Stomach (tissue), 9 donors: ENCODE results near the gene DYNLT1. TPM values are rescaled to one million over a fixed set of nuclear protein-coding genes. Genes with fewer than 3 reads are reported as not detected.
A peak's percentile ranks its signal among the peaks of the same experiment; 100 is the strongest.

Experiments
- DNase-seq, 2 donors: peaks; one replicate each; pipeline versions ENCODE4 v3.0.0 to v3.0.0-alpha.2; 2013 to 2019
- H3K27ac ChIP-seq, 5 donors: fragments of 200-600 bp in 4 of 5; sonication (generic) in 4 of 5; one replicate each; pipeline ENCODE4 v1.5.1; 2013 to 2019; ENCODE audit warnings: mild to moderate bottlenecking in 1 of 5, moderate library complexity in 1 of 5
- H3K27me3 ChIP-seq, 3 donors: fragments of 200-600 bp; sonication (generic); one replicate each; pipeline ENCODE4 v1.5.1; 2017 to 2019; ENCODE audit warnings: mixed run types in 1 of 3
- H3K36me3 ChIP-seq, 4 donors: fragments of 200-600 bp; sonication (generic); 1 replicate in 3 of 4; 2 replicates in 1 of 4; pipeline ENCODE4 v1.5.1; 2016 to 2019
- H3K4me1 ChIP-seq, 4 donors: fragments of 200-600 bp; sonication (generic); one replicate each; pipeline ENCODE4 v1.5.1; 2016 to 2019
- H3K4me3 ChIP-seq, 4 donors: fragments of 200-600 bp; sonication (generic) in 3 of 4; one replicate each; pipeline ENCODE4 v1.5.1; 2016 to 2019; ENCODE audit warnings: mild to moderate bottlenecking in 1 of 4
- H3K9me3 ChIP-seq, 4 donors: fragments of 200-600 bp; sonication (generic); one replicate each; pipeline ENCODE4 v1.5.1; 2016 to 2019
- EP300 ChIP-seq: sonication (generic); formaldehyde crosslinking; IDR thresholded peaks from one replicate; pipeline ENCODE4 v1.6.1; 2017; ENCODE audit warnings: antibody characterized with exemption
- POLR2A ChIP-seq, 4 donors: fragments of 450-650 bp; IDR thresholded peaks; one replicate each; pipeline ENCODE4 v1.6.1; 2016; ENCODE audit warnings: antibody characterized with exemption in 4 of 4, control low read depth in 2 of 4, mild to moderate bottlenecking in 1 of 4, moderate library complexity in 1 of 4
- POLR2AphosphoS5 ChIP-seq, 3 donors: sonication (generic); formaldehyde crosslinking; IDR thresholded peaks; one replicate each; pipeline ENCODE4 v1.6.1; 2016; ENCODE audit warnings: antibody characterized with exemption in 3 of 3
- WGBS, 5 donors: extraction: QIAGEN DNeasy Blood & Tissue Kit in 3 of 5; methylation state at CpG; one replicate each; pipeline versions ENCODE4 v1.1.5 to v1.1.7; 2013 to 2018; 5-methylcytosine and 5-hydroxymethylcytosine counted together
- intact Hi-C: fragments of 100-400 bp; cut with DNase I; formaldehyde crosslinking; loops from one replicate; pipeline ENCODE4 v1.15.1; 2023; ENCODE audit warnings: low total_unique reads
- polyA plus RNA-seq, 3 donors: library from polyadenylated mRNA; stranded (reverse); fragments of 200-250 nt; gene quantifications; one replicate each; pipeline ENCODE4 v1.2.3, GENCODE V29; 2013
- total RNA-seq, 5 donors: library from RNA; depleted of rRNA; stranded (reverse); fragments of >200 nt; gene quantifications; one replicate each; pipeline versions ENCODE4 v1.1.0 to v1.2.3, GENCODE V29; 2014 to 2016
- TF ChIP-seq, protein P1 (sequence below), 7 experiments: fragments of 450-650 bp in 4 of 7; fragments of 200-600 bp in 3 of 7; sonication (generic) in 3 of 7; IDR thresholded peaks; one replicate each; pipeline ENCODE4 v1.5.1; 2016 to 2019; ENCODE audit warnings: antibody characterized with exemption in 7 of 7, control low read depth in 2 of 7, mild to moderate bottlenecking in 1 of 7
- donor health status: healthy with polysubstance abuse.
- donor health status: Bipolar disorder and iron deficiency.
- donor health status: healthy.

DYNLT1 gene
- total and polyA plus RNA-seq, 8 donors = 5.8 to 294 (median 144) TPM

DNA sequence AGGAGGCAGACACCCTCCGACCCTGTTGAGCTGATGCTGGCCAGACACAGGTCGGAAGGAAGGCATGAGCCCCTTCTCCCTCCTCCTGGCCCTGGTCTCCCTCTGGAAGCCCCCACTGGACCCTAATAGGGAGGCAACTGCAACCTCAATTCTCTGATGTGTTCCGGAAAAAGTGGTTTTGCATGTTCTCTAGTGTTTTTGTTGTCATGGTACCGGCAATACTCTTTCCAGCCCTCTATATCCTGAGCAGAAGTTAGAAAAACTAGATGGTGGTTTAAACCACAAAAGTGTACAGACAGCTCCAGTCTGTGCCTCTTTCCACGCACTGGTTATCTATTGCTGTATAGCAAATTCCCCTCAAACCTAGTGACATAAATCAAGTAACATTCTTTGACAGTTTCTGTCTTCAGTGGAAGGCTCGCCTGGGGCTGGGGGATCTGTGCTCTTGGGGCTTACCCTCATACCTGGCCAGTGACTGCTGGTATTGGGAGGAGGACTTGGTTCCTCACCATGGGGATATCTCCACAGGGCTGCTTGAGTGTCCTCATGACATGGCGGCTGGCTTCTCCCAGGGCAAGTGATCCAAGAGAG is 42.3 kb upstream of the DYNLT1 start:
- DNase-seq = peak in 1 of 2 donors; percentile 59
- WGBS, 5 donors = 65 to 81% (median 69%) methylated on average over 7 of the region's 7 CpGs
- H3K4me1 ChIP-seq = peaks cover 11 to 39% (median 17%) of the 10 kb centered on the region in 4 donors
- TF ChIP-seq POLR2AphosphoS5 (IDR thresholded peaks at IDR 0.05) (no peak), POLR2A (IDR thresholded peaks at IDR 0.05) (no peak), EP300 (no peak)
- TF ChIP-seq, protein P1, sequence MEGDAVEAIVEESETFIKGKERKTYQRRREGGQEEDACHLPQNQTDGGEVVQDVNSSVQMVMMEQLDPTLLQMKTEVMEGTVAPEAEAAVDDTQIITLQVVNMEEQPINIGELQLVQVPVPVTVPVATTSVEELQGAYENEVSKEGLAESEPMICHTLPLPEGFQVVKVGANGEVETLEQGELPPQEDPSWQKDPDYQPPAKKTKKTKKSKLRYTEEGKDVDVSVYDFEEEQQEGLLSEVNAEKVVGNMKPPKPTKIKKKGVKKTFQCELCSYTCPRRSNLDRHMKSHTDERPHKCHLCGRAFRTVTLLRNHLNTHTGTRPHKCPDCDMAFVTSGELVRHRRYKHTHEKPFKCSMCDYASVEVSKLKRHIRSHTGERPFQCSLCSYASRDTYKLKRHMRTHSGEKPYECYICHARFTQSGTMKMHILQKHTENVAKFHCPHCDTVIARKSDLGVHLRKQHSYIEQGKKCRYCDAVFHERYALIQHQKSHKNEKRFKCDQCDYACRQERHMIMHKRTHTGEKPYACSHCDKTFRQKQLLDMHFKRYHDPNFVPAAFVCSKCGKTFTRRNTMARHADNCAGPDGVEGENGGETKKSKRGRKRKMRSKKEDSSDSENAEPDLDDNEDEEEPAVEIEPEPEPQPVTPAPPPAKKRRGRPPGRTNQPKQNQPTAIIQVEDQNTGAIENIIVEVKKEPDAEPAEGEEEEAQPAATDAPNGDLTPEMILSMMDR (IDR thresholded peaks at IDR 0.05) = no peak
- H3K4me3 ChIP-seq = no peak overlapping the region
- H3K36me3 ChIP-seq = no peaks in the 10 kb centered on the region
- H3K9me3 ChIP-seq = no peaks in the 10 kb centered on the region
- no peaks in the 10 kb centered on the region for H3K27me3 ChIP-seq
- intact Hi-C loops = no loop called here
- H3K27ac ChIP-seq = peak overlapping the region in 4 of 5 donors; percentile 34 to 67 (median 45)

DNA sequence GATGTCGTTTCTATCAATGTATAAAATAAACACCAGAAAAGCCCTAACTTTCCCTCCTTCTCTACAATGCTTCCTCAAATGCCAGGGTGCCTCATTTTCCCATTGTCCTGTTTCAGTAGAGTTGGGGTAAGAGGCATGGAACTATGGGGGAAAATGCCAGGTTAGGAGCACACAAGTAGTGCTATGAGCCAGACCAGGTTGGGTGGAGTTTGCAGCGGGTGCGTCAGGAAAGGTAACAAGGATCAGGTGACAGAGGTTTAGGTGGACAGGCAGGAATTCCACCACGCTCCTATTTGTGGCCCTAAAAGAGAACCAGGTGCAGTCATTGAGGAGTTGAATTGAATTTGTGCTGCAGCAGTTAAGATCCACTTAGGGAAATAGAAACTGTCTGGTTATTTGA is 41.8 kb upstream of the DYNLT1 start:
- WGBS, 5 donors = 24 to 60% (median 32%) methylated on average over 4 of the region's 4 CpGs
- TF ChIP-seq POLR2AphosphoS5 (IDR thresholded peaks at IDR 0.05) = no peak
- TF ChIP-seq, protein P1 (IDR thresholded peaks at IDR 0.05) = no peak
- TF ChIP-seq POLR2A (IDR thresholded peaks at IDR 0.05) = no peak
- no peak for TF ChIP-seq EP300
- peak overlapping the region in 4 of 5 donors; percentile 34 to 67 (median 43) for H3K27ac ChIP-seq

DNA sequence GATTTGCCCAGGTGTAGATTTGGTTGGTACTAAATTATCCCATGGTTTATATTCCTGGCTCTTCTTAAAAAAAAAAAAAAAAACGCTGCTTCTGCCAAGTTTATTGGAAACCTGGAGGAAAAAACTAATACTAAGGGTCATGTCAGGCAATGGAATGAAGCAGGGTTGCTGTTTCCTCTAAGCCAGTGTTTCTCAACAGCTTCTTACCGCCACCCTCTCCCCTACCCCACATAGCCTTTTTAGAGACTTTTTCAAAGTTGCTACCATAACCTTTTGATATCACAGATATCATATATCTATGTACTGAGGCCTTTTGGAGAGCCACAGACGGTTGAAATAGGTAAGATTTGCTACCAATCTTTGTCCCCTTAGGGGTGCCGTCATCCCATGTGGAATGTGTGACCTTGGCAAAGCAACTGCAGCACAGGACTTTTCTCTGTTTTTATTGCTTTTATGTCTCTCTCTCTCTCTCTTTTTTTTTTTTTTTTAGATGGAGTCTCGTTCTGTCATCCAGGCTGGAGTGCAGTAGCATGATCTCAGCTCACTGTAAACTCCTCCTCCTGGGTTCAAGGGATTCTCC is 40.3 kb upstream of the DYNLT1 start:
- no peaks in the 10 kb centered on the region for H3K9me3 ChIP-seq
- H3K27ac ChIP-seq = peak overlapping the region in 2 of 5 donors; percentile 13 to 54
- H3K4me3 ChIP-seq = no peak overlapping the region
- TF ChIP-seq, protein P1 (IDR thresholded peaks at IDR 0.05) = no peak
- TF ChIP-seq EP300 = no peak
- TF ChIP-seq POLR2A (IDR thresholded peaks at IDR 0.05) = no peak
- TF ChIP-seq POLR2AphosphoS5 (IDR thresholded peaks at IDR 0.05) = no peak
- 34 to 54% (median 41%) methylated on average over 5 of the region's 5 CpGs for WGBS, 5 donors
- H3K36me3 ChIP-seq = no peaks in the 10 kb centered on the region
- DNase-seq = no peak
- H3K4me1 ChIP-seq = peaks cover 8 to 31% (median 12%) of the 10 kb centered on the region in 4 donors
- intact Hi-C loops = no loop called here
- no peaks in the 10 kb centered on the region for H3K27me3 ChIP-seq

More for the DNA sequence above, 41.8 kb upstream of the DYNLT1 start:
- Histone ChIP-seq H3K27me3 (no peaks in the 10 kb centered on the region), H3K36me3 (no peaks in the 10 kb centered on the region), H3K4me3 (no peak overlapping the region), H3K9me3 (no peaks in the 10 kb centered on the region), H3K4me1 (peaks cover 8 to 34% (median 14%) of the 10 kb centered on the region in 4 donors)
- intact Hi-C loops = no loop called here
- DNase-seq = peak in 1 of 2 donors; percentile 36

DNA sequence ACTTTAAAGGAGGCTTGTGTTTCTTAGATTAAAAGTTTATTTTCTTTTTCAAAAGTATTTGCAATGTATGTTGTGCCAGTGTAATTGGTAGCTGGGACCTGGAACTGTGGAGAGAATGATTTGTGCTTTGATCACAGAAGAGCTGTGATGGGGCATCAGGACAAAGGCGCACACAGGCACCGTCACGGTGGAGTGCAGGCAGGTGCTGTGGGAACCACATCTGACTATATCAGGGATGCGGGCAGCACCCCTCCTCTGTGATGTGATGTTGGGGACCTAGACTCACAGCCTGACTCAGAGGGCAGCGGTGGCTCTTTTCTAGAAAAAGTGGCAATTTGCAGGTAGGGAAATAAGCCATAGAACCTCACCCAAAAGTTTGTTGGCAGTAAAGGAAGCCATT is 39.8 kb upstream of the DYNLT1 start:
- TF ChIP-seq POLR2AphosphoS5 (IDR thresholded peaks at IDR 0.05) = no peak
- TF ChIP-seq, protein P1 (IDR thresholded peaks at IDR 0.05) = no peak
- TF ChIP-seq POLR2A (IDR thresholded peaks at IDR 0.05) = no peak
- no peak for TF ChIP-seq EP300
- Histone ChIP-seq H3K4me1 (peaks cover 8 to 31% (median 12%) of the 10 kb centered on the region in 4 donors), H3K27me3 (no peaks in the 10 kb centered on the region), H3K36me3 (no peaks in the 10 kb centered on the region), H3K4me3 (no peak overlapping the region), H3K27ac (peak overlapping the region in 1 of 5 donors; percentile 54), H3K9me3 (no peaks in the 10 kb centered on the region)
- intact Hi-C loops = no loop called here
- no peak for DNase-seq
- WGBS, 5 donors = 93 to 95% (median 93%) methylated on average over 5 of the region's 5 CpGs
